HFFc6 (cell line): Measurements from ENCODE around the gene MSH2. TPM values are rescaled to one million over a fixed set of nuclear protein-coding genes. Genes with fewer than 3 reads are reported as not detected.

Source experiments
- DNase-seq: peaks from one replicate; pipeline ENCODE4 v3.0.0-alpha.2; 2018
- H3K27ac Mint-ChIP-seq: 2 replicates; pipeline ENCODE4 v1.8.0; 2020; ENCODE audit warnings: mild to moderate bottlenecking, mixed read lengths
- H3K27me3 Mint-ChIP-seq: 2 replicates; pipeline ENCODE4 v1.8.0; 2021; ENCODE audit warnings: mild to moderate bottlenecking, moderate library complexity, mixed read lengths; ENCODE audit not compliant: insufficient read depth
- H3K36me3 Mint-ChIP-seq: 2 replicates; pipeline ENCODE4 v1.8.0; 2021; ENCODE audit warnings: low read depth, mixed read lengths
- H3K4me1 Mint-ChIP-seq: 2 replicates; pipeline ENCODE4 v1.8.0; 2020; ENCODE audit warnings: low read depth, mixed read lengths
- H3K4me3 Mint-ChIP-seq: 2 replicates; pipeline ENCODE4 v1.8.0; 2020; ENCODE audit warnings: mild to moderate bottlenecking, moderate library complexity, mixed read lengths
- H3K9me3 Mint-ChIP-seq: 2 replicates; pipeline ENCODE4 v1.8.0; 2020; ENCODE audit warnings: mild to moderate bottlenecking, mixed read lengths
- total RNA-seq, 6 experiments: library from RNA; stranded (reverse); fragmentation: NEBNext Ultra II Directional; extraction: Animal tissue kit (Norgen Biotek cat#: 25700); gene quantifications; 2 replicates in 1 of 6; 3 replicates in 5 of 6; pipeline ENCODE4 v1.2.3, GENCODE V29; 2021
- TF ChIP-seq, protein P1 (sequence below): fragments of 200-600 bp; sonication (generic); IDR thresholded peaks from 2 replicates; pipeline ENCODE4 v1.5.0; 2021; ENCODE audit warnings: antibody characterized with exemption, mild to moderate bottlenecking

Gene MSH2
- total RNA-seq, 6 experiments from 2014 or later: 14.4 to 22.0 (median 20.5) TPM

DNA sequence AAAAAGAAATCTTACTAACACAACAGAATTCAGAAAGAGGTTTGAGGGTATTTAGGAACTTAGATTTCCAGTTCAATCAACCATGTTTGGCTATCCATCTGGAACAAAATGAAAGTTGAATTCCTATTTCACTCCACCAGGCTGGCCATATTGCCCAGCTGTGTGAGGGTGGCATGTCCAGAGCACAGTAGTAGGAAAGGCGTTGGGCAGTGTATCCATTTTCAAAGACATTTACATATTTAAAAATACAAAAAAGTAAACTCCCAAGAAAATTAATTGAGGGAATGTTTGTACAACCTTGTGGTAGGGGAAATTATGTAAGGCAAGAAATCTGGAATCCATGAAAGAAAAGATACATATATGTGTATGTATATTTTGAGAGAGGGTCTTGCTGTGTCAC lies 21.5 kb upstream of the MSH2 start:
- Mint-ChIP-seq H3K36me3 (no peaks in the 10 kb centered on the region), H3K27ac (no peak overlapping the region), H3K4me3 (no peak overlapping the region), H3K9me3 (no peaks in the 10 kb centered on the region), H3K27me3 (peaks cover 1% of the 10 kb centered on the region), H3K4me1 (no peaks in the 10 kb centered on the region)
- TF ChIP-seq, protein P1, sequence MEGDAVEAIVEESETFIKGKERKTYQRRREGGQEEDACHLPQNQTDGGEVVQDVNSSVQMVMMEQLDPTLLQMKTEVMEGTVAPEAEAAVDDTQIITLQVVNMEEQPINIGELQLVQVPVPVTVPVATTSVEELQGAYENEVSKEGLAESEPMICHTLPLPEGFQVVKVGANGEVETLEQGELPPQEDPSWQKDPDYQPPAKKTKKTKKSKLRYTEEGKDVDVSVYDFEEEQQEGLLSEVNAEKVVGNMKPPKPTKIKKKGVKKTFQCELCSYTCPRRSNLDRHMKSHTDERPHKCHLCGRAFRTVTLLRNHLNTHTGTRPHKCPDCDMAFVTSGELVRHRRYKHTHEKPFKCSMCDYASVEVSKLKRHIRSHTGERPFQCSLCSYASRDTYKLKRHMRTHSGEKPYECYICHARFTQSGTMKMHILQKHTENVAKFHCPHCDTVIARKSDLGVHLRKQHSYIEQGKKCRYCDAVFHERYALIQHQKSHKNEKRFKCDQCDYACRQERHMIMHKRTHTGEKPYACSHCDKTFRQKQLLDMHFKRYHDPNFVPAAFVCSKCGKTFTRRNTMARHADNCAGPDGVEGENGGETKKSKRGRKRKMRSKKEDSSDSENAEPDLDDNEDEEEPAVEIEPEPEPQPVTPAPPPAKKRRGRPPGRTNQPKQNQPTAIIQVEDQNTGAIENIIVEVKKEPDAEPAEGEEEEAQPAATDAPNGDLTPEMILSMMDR: no peak
- DNase-seq: no peak

DNA sequence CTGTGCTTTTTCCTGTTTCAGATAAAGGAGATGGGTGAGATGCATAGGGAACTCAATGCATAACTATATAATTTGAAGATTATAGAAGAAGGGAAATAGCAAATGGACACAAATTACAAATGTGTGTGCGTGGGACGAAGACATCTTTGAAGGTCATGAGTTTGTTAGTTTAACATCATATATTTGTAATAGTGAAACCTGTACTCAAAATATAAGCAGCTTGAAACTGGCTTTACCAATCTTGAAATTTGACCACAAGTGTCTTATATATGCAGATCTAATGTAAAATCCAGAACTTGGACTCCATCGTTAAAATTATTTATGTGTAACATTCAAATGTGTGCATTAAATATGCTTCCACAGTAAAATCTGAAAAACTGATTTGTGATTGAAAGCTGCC lies 16.4 kb upstream of the MSH2 start:
- Mint-ChIP-seq H3K36me3 (no peaks in the 10 kb centered on the region), H3K9me3 (no peaks in the 10 kb centered on the region), H3K27me3 (peaks cover 7% of the 10 kb centered on the region), H3K4me3 (no peak overlapping the region), H3K27ac (no peak overlapping the region), H3K4me1 (no peaks in the 10 kb centered on the region)
- DNase-seq: no peak
- TF ChIP-seq, protein P1: no peak

DNA sequence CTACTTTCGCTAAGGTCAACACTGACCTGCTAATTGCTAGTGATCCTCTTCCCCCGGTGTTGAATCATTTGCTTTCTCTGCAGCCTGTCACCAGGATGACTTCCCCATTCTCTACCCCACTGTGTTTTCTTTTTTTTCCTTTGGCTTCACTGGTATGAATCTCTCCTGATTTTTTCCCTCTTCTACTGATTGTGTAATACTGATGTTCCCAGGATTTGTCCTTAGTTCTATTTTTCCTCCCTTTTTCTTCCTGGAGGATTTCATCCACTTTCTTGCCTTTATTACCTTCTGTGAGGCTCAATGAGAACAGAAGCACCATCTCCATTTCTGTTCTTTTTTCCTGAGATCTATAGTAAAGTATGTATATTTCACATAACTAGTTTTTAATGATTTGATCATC lies 14.1 kb upstream of the MSH2 start:
- Mint-ChIP-seq H3K9me3 (no peaks in the 10 kb centered on the region), H3K27ac (no peak overlapping the region), H3K27me3 (peaks cover 10% of the 10 kb centered on the region), H3K4me1 (no peaks in the 10 kb centered on the region), H3K36me3 (no peaks in the 10 kb centered on the region), H3K4me3 (no peak overlapping the region)
- TF ChIP-seq, protein P1: no peak
- DNase-seq: no peak

DNA sequence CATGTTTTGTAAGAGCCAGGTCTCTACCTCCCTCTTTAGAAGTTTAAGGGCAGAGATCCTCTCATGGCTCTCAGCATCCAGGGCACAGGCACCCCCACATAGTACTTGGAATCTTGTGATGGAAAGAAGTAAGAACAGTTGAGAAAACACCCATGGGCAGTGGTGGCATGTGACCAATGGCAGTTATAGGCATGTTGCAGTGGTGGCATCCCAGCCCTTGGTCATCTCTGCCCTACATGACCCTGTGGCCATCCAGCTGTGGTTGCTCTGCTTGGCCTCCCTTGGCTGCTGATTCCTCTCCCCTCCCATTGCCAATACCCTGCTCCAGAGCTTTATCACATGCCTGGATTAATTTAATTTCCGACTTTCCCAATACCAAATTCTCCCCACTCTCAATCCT lies 13.3 kb upstream of the MSH2 start:
- H3K27me3 Mint-ChIP-seq: peaks cover 10% of the 10 kb centered on the region
- no peaks in the 10 kb centered on the region for H3K36me3 Mint-ChIP-seq
- H3K4me1 Mint-ChIP-seq: no peaks in the 10 kb centered on the region
- no peaks in the 10 kb centered on the region for H3K9me3 Mint-ChIP-seq
- H3K27ac Mint-ChIP-seq: no peak overlapping the region
- no peak overlapping the region for H3K4me3 Mint-ChIP-seq
- no peak for DNase-seq
- TF ChIP-seq, protein P1: no peak

DNA sequence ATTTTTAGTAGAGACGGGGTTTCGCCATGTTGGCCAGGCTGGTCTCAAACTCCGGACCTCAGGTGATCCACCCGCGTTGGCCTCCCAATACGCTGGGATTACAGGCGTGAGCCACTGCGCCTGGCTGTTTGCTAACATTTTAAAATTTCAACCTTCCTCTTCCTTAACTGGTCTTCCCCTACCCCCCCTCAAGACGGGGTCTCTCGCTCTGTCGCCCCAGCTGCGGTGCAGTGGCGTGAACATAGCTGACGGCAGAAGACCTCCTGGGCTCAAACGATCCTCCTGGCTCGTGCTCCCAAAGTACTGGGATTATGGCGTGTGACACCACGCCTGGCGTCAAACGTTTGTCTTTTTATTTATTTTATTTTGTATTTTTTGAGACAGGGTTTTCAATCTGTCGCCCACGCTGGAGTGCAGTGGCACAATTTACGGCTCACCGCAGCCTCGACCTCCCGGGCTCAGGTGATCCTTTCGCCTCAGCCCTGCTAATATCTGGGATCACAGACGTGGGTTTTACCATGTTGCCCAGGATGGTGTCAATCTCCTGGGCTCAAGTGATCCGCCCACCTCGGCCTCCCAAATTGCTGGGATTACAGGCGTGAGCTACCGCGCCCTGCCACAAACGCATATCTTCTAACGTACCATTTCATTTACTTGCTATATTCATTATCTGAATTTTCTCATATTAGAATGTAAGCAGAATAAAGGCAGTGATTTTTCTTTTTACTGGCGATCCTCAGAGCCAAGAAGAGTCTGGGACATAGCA lies 984 bp upstream of the MSH2 start:
- H3K4me1 Mint-ChIP-seq: peaks cover 20% of the 10 kb centered on the region
- H3K27ac Mint-ChIP-seq: peak overlapping the region; percentile 66
- H3K36me3 Mint-ChIP-seq: peaks cover 6% of the 10 kb centered on the region
- no peaks in the 10 kb centered on the region; the same call in 1 of the 2 replicates for H3K27me3 Mint-ChIP-seq
- no peak for DNase-seq
- TF ChIP-seq, protein P1: no peak
- peak overlapping the region; percentile 93 for H3K4me3 Mint-ChIP-seq
- no peaks in the 10 kb centered on the region for H3K9me3 Mint-ChIP-seq

DNA sequence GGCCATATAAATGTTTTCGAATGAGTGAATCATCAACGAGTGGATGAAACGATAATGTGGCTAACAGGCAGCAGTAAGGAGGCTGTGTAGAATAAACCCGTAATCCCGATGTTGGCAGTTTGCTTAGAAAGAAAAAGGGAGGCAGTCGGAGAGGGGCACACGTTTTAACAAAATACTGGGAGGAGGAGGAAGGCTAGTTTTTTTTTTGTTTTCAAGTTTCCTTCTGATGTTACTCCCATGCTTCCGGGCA lies 476 bp upstream of the MSH2 start:
- Mint-ChIP-seq H3K4me3 (peak overlapping the region; percentile 93), H3K4me1 (peaks cover 20% of the 10 kb centered on the region), H3K27ac (peak overlapping the region; percentile 66), H3K36me3 (peaks cover 9% of the 10 kb centered on the region), H3K9me3 (no peaks in the 10 kb centered on the region), H3K27me3 (no peaks in the 10 kb centered on the region; the same call in 1 of the 2 replicates)
- TF ChIP-seq, protein P1: no peak
- peak; percentile 27 for DNase-seq
